Thoracic aorta (tissue), 2 donors: Measurements from ENCODE around the gene ZBTB21. TPM values are rescaled to one million over a fixed set of nuclear protein-coding genes. Genes with fewer than 3 reads are reported as not detected.
"Not testable (repeated sequence)": the region's sequence is repeated elsewhere in the genome, so short reads cannot be mapped to it uniquely, and the experiment has no call there.

ENCODE experiments used
- ATAC-seq: fragments of 150-250 bp; one replicate; pipeline ENCODE4 v1.8.0; 2017; ENCODE audit warnings: low read depth; ENCODE audit not compliant: insufficient number of reproducible peaks, low FRiP score
- DNase-seq: peaks from one replicate; pipeline ENCODE4 v3.0.0-alpha.2; 2020; ENCODE audit warnings: low spot score
- H3K27ac ChIP-seq, 2 donors: fragments of 200-600 bp; sonication (generic); 1 replicate in 1 of 2; 2 replicates in 1 of 2; pipeline ENCODE4 v1.5.1; 2016; ENCODE audit warnings: mild to moderate bottlenecking in 2 of 2, moderate library complexity in 2 of 2
- H3K27me3 ChIP-seq: fragments of 200-600 bp; sonication (generic); replicated peaks from 2 replicates; pipeline ENCODE4 v1.6.0; 2016; ENCODE audit warnings: mild to moderate bottlenecking; ENCODE audit not compliant: insufficient read depth
- H3K36me3 ChIP-seq: fragments of 200-600 bp; sonication (generic); one replicate; pipeline ENCODE4 v1.5.1; 2016
- H3K4me1 ChIP-seq, 2 donors: fragments of 200-600 bp; sonication (generic); 1 replicate in 1 of 2; 2 replicates in 1 of 2; pipeline versions ENCODE4 v1.5.1 to v1.6.0; 2016; ENCODE audit warnings: low read depth in 2 of 2, mild to moderate bottlenecking in 1 of 2; ENCODE audit not compliant: control insufficient read depth in 1 of 2
- H3K4me3 ChIP-seq: fragments of 200-600 bp; sonication (generic); 2 replicates; pipeline ENCODE4 v1.5.1; 2016; ENCODE audit warnings: mild to moderate bottlenecking
- H3K9me3 ChIP-seq: fragments of 200-600 bp; sonication (generic); 2 replicates; pipeline ENCODE4 v1.5.1; 2016
- CTCF ChIP-seq: fragments of 200-600 bp; sonication (generic); IDR thresholded peaks from one replicate; pipeline ENCODE4 v1.5.1; 2019; ENCODE audit warnings: antibody characterized with exemption
- total RNA-seq, 2 donors: library from RNA; depleted of rRNA; stranded (reverse); fragments of >200 nt; gene quantifications; one replicate each; pipeline versions ENCODE4 v1.1.0 to v1.2.3, GENCODE V29; 2016

The ZBTB21 gene
- total RNA-seq, 2 donors from 2014 or later = 16.5 to 23.8 TPM

GRCh38 chr21:41961753-41962152 is 48.4 kb downstream of the ZBTB21 start:
- no peaks in the 10 kb centered on the region for H3K9me3 ChIP-seq
- H3K4me1 ChIP-seq = peaks cover 12 to 30% of the 10 kb centered on the region in 2 donors
- no peak for ATAC-seq
- no peak for DNase-seq
- H3K27me3 ChIP-seq = no peaks in the 10 kb centered on the region
- H3K27ac ChIP-seq = no peak overlapping the region
- no peaks in the 10 kb centered on the region for H3K36me3 ChIP-seq
- TF ChIP-seq CTCF = no peak
- H3K4me3 ChIP-seq = no peak overlapping the region

GRCh38 chr21:41961282-41961701 is 48.9 kb downstream of the ZBTB21 start:
- Histone ChIP-seq H3K27me3 (no peaks in the 10 kb centered on the region), H3K27ac (no peak overlapping the region), H3K4me1 (peaks cover 12 to 30% of the 10 kb centered on the region in 2 donors), H3K36me3 (no peaks in the 10 kb centered on the region), H3K9me3 (no peaks in the 10 kb centered on the region), H3K4me3 (no peak overlapping the region)
- no peak for DNase-seq
- no peak for ATAC-seq
- no peak for TF ChIP-seq CTCF

GRCh38 chr21:41960386-41960785 is 49.8 kb downstream of the ZBTB21 start:
- Histone ChIP-seq H3K4me3 (no peak overlapping the region), H3K27me3 (no peaks in the 10 kb centered on the region), H3K36me3 (no peaks in the 10 kb centered on the region), H3K4me1 (peaks cover 12 to 30% of the 10 kb centered on the region in 2 donors), H3K9me3 (no peaks in the 10 kb centered on the region), H3K27ac (no peak overlapping the region)
- TF ChIP-seq CTCF = no peak
- no peak for DNase-seq
- ATAC-seq = no peak

- Histone ChIP-seq H3K27ac (peak overlapping the region; percentile 62 to 91), H3K4me1 (peaks cover 12 to 30% of the 10 kb centered on the region in 2 donors)
- H3K27me3 ChIP-seq, H3K36me3 ChIP-seq, DNase-seq, ATAC-seq, H3K4me3 ChIP-seq, H3K9me3 ChIP-seq: not testable (repeated sequence)
Observed at GRCh38 chr21:41959697-41960096, 50.5 kb downstream of the ZBTB21 start.

- no peaks in the 10 kb centered on the region for H3K9me3 ChIP-seq
- ATAC-seq (peak; percentile 33), DNase-seq (peak; percentile 56)
- TF ChIP-seq CTCF = no peak
- H3K4me1 ChIP-seq = peaks cover 12 to 36% of the 10 kb centered on the region in 2 donors
- no peaks in the 10 kb centered on the region for H3K27me3 ChIP-seq
- H3K27ac ChIP-seq = peak overlapping the region; percentile 88 to 91
- H3K4me3 ChIP-seq = no peak overlapping the region
- H3K36me3 ChIP-seq = no peaks in the 10 kb centered on the region
Observed at GRCh38 chr21:41958886-41959563, 51.1 kb downstream of the ZBTB21 start.
